HS-27A (cell line): ENCODE data around the gene GNAO1.

Source experiments
- DNase-seq: peaks from one replicate; pipeline ENCODE4 v3.0.0-alpha.2; 2012; ENCODE audit warnings: low read depth, missing footprints

The GNAO1 gene

DNA sequence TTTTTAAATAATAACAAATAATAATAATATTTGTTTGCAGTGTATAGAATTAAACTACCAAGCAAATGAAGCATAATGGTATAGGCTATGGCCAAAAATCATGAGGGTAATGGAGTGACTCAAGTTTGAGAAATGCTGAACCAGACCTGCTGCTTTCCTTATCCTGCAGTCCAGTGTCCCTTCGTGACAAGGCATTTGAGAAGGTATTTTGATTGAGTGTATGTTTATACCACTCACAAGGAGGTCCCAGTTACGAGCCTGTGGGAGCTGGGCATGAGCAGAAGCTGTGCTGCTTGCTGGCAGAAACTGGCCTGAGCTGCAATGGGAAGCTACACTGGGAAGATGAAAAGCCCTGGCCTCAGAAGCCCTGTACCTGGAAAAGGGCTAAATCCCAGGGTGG, 50.3 kb downstream of the GNAO1 start:
- DNase-seq, result no peak

DNA sequence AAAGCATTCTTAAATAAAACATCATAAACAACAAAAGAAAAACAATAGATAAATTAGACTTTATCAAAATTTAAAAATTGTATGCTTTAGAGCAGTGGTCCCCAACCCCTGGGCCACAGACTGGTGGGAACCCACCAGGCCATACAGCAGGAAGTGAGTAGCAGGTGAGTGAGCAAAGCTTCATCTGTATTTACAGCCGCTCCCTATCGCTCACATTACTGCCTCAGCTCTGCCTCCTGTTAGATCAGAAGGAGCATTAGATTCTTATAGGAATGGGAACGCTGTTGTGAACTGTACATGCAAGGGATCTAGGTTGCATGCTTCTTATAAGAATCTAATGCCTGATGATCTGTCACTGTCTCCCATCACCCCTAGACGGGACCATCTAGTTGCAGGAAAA, 51.5 kb downstream of the GNAO1 start:
- DNase-seq, result no peak

DNA sequence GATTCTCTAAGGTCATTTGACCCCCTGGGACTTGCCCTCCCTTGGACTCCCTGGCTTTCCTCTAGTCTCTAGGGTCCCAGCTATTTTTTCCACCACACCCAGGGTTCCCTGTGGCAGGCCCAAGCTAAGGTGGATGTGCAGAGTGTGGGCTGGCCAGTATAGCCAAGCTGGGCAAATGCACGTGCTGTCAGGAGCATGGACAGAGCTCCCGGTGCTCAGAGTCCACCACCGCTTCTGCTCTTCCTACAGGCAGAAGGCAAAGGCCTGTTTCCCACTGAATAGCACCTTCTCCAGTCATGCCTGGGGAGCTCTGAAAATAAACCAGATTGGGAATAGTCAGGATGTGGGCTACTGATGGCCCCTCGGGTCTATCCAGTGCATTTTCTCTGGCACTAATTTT, 53.3 kb downstream of the GNAO1 start:
- DNase-seq, result no peak

DNA sequence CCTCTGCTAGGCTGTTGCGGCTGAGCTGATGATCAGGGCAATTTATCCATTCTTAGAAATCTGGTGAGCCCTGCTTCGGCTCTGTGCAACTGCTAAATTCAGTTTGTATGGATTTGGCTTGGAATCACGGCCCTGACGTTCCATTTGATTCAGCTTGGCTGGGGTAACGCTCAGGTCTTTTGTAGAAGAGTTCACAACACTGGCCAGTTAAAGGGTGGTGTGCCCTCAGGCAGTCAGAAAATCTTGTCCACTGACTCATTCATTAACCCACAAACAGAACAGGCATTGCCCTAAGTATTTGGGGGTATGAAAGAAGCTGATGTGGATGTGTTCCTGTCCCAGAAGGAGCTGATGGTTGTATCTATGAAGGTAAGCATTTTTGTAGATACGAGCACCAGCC, 53.9 kb downstream of the GNAO1 start:
- DNase-seq, result no peak

GRCh38 chr16:56246051-56246817, 54.9 kb downstream of the GNAO1 start:
- DNase-seq, result no peak

DNA sequence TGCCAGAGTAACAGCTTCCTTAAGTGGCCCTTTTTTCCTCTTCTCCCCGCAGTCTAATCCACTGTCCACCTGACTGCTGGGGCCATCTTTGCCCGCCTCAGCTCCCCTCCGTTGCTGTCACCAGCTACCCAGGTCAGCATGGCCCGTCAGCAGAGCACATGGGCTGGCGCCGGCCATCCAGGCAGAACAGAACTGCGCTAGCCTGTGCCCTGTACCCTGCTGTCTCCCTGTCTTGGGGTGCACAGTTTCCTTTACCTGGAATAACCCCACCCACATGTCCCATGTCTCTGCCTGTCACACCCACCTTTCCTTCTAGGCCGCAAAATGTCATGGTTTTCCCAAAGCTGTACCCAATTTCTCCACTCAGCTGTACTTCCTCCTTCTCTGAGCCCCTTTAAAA, 55.7 kb downstream of the GNAO1 start:
- no peak for DNase-seq

DNA sequence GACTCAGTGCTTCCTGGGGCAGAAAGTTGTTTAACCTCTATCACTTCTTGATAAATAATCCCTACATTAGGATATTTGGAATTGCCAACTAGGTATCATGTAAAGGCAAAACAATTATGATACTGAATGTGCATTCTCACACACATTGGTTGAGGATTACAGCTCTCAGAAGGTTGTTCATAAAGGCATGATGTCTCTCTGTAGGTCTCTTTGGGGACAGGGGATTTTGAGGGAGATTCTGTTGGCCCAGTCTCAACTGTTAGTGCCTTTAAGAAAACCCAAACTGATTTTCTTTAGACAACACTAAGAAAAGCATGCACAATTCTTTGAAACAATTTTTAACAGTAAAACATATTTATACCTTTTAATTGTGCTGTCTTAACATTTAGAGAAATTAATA, 56.5 kb downstream of the GNAO1 start:
- DNase-seq, result no peak

- no peak for DNase-seq
These were observed 61.5 kb downstream of the GNAO1 start for GRCh38 chr16:56252835-56253234.

DNA sequence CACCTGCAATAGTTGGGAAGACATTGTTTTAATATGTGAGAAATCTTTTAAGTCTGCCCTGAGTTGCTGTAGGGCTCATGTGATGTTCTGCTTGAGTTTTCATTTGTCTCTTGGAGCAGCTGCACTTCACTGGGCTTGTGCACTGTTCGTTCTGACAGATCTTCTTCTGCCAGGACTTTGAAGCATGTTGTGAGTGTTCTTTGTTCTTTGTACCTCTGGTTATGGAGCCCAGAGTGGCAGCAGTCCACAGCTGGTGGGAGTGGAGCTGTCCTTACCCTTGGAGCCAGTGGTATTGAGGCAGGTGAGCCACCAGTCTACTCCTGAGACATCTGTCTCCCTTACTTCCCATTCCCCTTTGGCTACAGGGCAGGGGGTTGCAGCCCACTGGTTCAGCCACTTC, 64.6 kb downstream of the GNAO1 start:
- no peak for DNase-seq

DNA sequence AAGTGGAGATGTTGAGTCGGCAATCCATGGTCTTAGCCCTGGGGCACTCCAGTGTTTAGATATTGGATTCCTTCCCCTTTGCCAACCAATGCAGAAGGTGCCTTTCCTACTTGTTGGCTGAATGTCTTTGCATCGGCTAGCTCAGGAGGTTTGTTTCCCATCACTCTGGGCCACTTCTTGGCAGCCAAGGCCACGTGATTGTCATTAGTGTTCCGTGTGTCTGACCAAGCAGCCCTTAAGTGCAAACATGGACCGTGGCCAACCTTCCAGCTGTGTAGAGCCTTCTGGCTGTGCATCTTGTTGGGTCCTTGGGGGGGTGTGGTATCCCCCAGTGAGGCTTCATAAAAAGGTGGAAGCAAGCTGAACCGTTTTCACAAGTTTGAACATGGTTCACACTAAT, 66.0 kb downstream of the GNAO1 start:
- DNase-seq, result no peak

- DNase-seq, result no peak
These were observed 66.5 kb downstream of the GNAO1 start for GRCh38 chr16:56257666-56258342.

- no peak for DNase-seq
These were observed 67.5 kb downstream of the GNAO1 start for GRCh38 chr16:56258508-56259424.

DNA sequence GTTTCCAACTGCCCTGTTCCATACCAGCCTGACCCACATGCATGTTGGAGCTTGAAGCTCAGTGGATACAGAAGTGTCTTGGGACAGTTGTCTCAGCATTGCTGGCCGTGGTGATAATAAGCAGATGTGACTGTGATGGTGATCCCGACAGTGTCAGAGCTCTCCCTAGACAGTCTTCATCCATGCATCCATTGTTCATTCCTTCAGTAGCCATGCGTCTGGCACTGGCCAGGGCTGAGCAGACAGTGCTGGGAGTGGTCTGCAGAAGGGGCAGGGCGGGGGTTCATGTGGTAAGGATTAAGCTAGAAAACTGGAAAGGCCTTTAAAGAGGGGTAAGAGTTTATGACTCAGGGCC, 68.1 kb downstream of the GNAO1 start:
- DNase-seq, result no peak

- no peak for DNase-seq
These were observed 69.3 kb downstream of the GNAO1 start for GRCh38 chr16:56260378-56261160.

GRCh38 chr16:56261656-56262055, 70.4 kb downstream of the GNAO1 start:
- no peak for DNase-seq

- DNase-seq, result no peak
These were observed 70.9 kb downstream of the GNAO1 start for GRCh38 chr16:56262148-56262547.

DNA sequence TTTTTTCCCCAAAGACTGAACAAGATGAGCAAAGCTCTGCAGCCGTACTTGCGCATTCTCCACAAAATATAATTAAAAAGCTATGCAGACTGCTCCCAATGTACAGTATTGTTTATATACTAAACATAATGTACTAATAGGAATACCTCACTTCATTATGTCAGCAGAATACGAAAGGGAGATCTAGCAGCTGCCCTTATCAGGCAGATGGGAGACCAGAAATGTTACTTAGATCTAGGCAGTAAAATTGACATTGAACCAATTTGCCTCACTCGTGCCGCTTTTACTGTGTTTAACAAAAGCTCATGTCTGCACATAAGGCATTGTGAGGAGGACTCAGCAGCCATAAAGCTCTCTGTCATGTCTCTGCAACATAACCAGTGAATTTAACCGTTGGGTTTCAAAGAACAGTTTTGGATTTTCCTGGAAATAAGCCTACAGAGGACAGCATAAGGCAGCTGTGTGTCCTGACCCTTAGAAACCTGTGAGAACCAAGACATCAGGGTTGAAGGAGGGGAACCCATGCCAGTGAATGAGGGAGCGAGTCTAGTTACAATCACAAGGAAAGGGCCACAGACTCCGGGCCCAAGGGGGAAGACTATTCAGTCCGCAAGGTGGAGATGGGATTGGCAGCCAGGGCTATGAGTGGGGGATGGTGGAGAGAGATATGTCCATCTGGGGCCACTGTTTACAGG, 71.4 kb downstream of the GNAO1 start:
- no peak for DNase-seq

GRCh38 chr16:56263711-56264608, 72.7 kb downstream of the GNAO1 start:
- no peak for DNase-seq

GRCh38 chr16:56264609-56264972, 73.3 kb downstream of the GNAO1 start:
- DNase-seq, result no peak

DNA sequence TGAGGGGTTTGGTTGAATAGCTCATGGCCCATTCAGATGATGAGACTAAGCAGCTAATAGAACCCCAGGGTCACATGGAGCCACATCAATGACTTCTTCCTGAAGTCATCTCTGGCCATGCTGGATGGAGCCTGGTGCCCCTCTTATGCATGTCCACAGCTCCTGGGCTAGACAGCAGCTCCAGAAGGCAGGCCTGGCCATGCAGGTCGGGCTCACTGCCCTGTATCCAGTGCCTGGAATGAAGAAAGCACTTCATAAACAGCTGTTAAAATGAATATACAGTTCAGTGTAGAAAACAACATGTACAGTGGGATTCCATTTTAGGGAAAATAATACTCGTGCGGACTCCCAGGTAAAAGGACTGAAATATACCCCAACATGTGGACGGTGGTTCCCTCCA, 73.9 kb downstream of the GNAO1 start:
- DNase-seq, result no peak
